Subcutaneous abdominal adipose tissue (tissue), 5 donors: ENCODE results near the gene NAALADL2.
A peak's percentile ranks its signal among the peaks of the same experiment; 100 is the strongest.
"Not testable (repeated sequence)": the region's sequence is repeated elsewhere in the genome, so short reads cannot be mapped to it uniquely, and the experiment has no call there.

ENCODE experiments used
- H3K27ac ChIP-seq: one replicate; pipeline ENCODE4 v1.7.0; 2013; ENCODE audit warnings: low read depth, mild to moderate bottlenecking, inconsistent platforms, low read length, moderate library complexity
- H3K27me3 ChIP-seq, 5 donors: one replicate each; pipeline ENCODE4 v1.7.0; 2013; ENCODE audit warnings: low read length in 5 of 5, inconsistent platforms in 1 of 5; ENCODE audit not compliant: control insufficient read depth in 5 of 5, insufficient read depth in 4 of 5
- H3K36me3 ChIP-seq, 5 donors: one replicate each; pipeline ENCODE4 v1.7.0; 2013; ENCODE audit warnings: low read length in 5 of 5; ENCODE audit not compliant: control insufficient read depth in 5 of 5, insufficient read depth in 5 of 5
- H3K4me1 ChIP-seq, 5 donors: one replicate each; pipeline ENCODE4 v1.7.0; 2013; ENCODE audit warnings: low read length in 5 of 5, mild to moderate bottlenecking in 3 of 5, moderate library complexity in 1 of 5; ENCODE audit not compliant: control insufficient read depth in 5 of 5, insufficient read depth in 5 of 5
- H3K4me3 ChIP-seq, 5 donors: one replicate each; pipeline ENCODE4 v1.7.0; 2013; ENCODE audit warnings: low read length in 5 of 5, low read depth in 1 of 5
- H3K9ac ChIP-seq, 5 donors: one replicate each; pipeline ENCODE4 v1.7.0; 2013; ENCODE audit warnings: low read length in 5 of 5, mild to moderate bottlenecking in 4 of 5, moderate library complexity in 3 of 5
- H3K9me3 ChIP-seq, 5 donors: one replicate each; pipeline ENCODE4 v1.7.0; 2013; ENCODE audit warnings: low read length in 5 of 5; ENCODE audit not compliant: control insufficient read depth in 5 of 5
- donor health status: healthy.
- donor health status: healthy.
- donor health status: healthy.
- donor health status: healthy.
- donor health status: healthy.

NAALADL2 gene

GRCh38 chr3:175511219-175511785, 652.2 kb downstream of the NAALADL2 start:
- no peak overlapping the region for H3K4me3 ChIP-seq
- H3K9ac ChIP-seq = no peak overlapping the region
- H3K36me3 ChIP-seq = no peaks in the 10 kb centered on the region
- no peak overlapping the region for H3K27ac ChIP-seq
- H3K9me3 ChIP-seq = peaks cover 0 to 2% (median 0%) of the 10 kb centered on the region in 5 donors
- no peaks in the 10 kb centered on the region for H3K27me3 ChIP-seq
- no peaks in the 10 kb centered on the region for H3K4me1 ChIP-seq

DNA sequence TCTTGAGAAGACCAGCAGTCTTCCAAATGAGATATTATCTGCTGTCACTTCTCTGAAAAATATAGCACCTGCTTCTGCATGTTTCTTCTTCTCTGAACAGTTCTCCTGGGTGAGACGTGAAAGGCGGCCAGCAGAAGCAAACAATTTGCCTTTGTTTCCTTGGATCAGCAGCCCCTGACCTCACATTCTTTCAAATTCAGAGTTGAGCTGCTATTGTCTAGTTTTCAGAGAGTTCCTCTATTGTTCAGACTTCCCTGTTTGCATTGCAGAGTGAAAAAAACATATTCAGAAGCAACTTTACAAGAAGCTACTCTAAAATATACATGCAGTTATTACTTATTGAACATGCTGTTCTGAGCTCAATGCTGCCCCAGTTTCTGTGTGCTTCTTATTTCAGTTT, 653.6 kb downstream of the NAALADL2 start:
- Histone ChIP-seq H3K36me3 (no peaks in the 10 kb centered on the region), H3K27me3 (no peaks in the 10 kb centered on the region), H3K27ac (no peak overlapping the region), H3K9me3 (peaks cover 0 to 2% (median 0%) of the 10 kb centered on the region in 5 donors), H3K4me3 (no peak overlapping the region), H3K4me1 (no peaks in the 10 kb centered on the region), H3K9ac (no peak overlapping the region)

- H3K4me3 ChIP-seq = no peak overlapping the region
- H3K36me3 ChIP-seq = no peaks in the 10 kb centered on the region
- no peaks in the 10 kb centered on the region for H3K27me3 ChIP-seq
- no peaks in the 10 kb centered on the region for H3K4me1 ChIP-seq
- no peak overlapping the region for H3K9ac ChIP-seq
- no peaks in the 10 kb centered on the region for H3K9me3 ChIP-seq
- no peak overlapping the region for H3K27ac ChIP-seq
Measured at GRCh38 chr3:175518459-175518858, 659.3 kb downstream of the NAALADL2 start.

GRCh38 chr3:175521406-175521805, 662.3 kb downstream of the NAALADL2 start:
- H3K27me3 ChIP-seq = no peaks in the 10 kb centered on the region
- peaks cover 0 to 6% (median 0%) of the 10 kb centered on the region in 5 donors for H3K4me1 ChIP-seq
- no peaks in the 10 kb centered on the region for H3K9me3 ChIP-seq
- no peak overlapping the region for H3K9ac ChIP-seq
- no peak overlapping the region for H3K27ac ChIP-seq
- no peak overlapping the region for H3K4me3 ChIP-seq
- no peaks in the 10 kb centered on the region for H3K36me3 ChIP-seq

DNA sequence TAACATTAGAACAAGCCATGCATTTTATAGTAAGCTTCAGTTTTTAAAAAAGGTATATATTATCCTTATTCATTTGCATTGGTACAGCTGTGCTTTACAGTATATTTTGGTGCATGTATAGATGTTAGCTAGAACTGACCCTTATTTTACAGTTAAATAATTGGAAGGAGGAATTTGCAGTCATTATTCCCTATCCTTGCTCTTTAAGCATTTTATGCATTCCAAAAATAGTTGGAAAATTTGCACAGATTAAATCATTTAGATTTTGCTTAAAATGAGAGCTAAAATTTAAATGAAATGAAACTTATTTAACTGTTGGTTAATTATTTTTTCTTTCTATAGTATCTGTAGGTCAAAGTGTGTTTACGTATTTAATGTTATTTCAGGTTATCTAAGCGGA, 667.1 kb downstream of the NAALADL2 start:
- Histone ChIP-seq H3K9me3 (no peaks in the 10 kb centered on the region), H3K4me3 (peak overlapping the region; percentile 57 to 72 (median 59)), H3K9ac (peak overlapping the region in 4 of 5 donors; percentile 35 to 57 (median 46)), H3K4me1 (peaks cover 0 to 6% (median 0%) of the 10 kb centered on the region in 5 donors), H3K36me3 (no peaks in the 10 kb centered on the region), H3K27me3 (no peaks in the 10 kb centered on the region), H3K27ac (no peak overlapping the region)

GRCh38 chr3:175526609-175527280, 667.6 kb downstream of the NAALADL2 start:
- Histone ChIP-seq H3K27me3 (no peaks in the 10 kb centered on the region), H3K9ac (peak overlapping the region in 4 of 5 donors; percentile 35 to 57 (median 46)), H3K4me1 (peaks cover 0 to 6% (median 0%) of the 10 kb centered on the region in 5 donors), H3K4me3 (peak overlapping the region; percentile 57 to 72 (median 59)), H3K36me3 (no peaks in the 10 kb centered on the region), H3K9me3 (no peaks in the 10 kb centered on the region), H3K27ac (no peak overlapping the region)

DNA sequence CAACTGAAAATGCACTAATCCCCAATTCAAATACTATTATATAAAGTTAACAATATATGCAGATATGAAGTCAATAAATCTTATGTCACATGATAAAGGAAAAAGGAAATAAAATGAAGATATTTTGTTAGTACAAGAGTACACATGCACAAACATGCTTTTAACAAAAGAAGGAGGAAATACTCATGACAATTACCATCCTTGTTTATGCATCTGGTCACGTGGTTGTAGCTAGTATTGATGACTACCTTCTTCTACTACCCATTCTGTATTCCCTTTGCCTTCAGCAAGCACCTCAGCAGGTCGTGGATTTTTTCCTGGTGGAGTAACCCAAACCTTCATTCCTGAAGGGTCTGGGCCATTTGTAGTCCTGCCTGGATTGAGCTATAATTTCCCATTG, 669.6 kb downstream of the NAALADL2 start:
- not testable (repeated sequence) for H3K9ac ChIP-seq, H3K36me3 ChIP-seq, H3K4me3 ChIP-seq, H3K27ac ChIP-seq, H3K27me3 ChIP-seq, H3K9me3 ChIP-seq, H3K4me1 ChIP-seq

- no peaks in the 10 kb centered on the region for H3K4me1 ChIP-seq
- H3K4me3 ChIP-seq = no peak overlapping the region
Measured at GRCh38 chr3:175535351-175535750, 676.2 kb downstream of the NAALADL2 start.

DNA sequence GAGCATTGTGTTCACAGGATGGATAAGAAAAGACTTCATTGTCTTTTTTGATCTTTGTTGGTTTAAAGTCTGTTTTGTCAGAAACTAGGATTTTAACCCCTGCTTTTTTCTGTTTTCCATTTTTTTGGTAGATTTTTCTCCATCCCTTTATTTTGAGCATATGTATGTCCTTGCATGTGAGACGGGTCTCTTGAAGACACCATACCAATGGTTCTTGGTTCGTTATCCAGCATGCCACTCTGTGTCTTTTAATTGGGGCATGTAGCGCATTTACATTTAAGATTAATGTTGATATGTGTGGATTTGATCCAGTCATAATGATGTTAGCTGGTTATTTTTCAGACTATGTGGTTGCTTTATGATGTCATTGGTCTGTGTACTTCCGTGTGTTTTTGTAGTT, 687.0 kb downstream of the NAALADL2 start:
- H3K4me3 ChIP-seq = no peak overlapping the region
- no peak overlapping the region for H3K9ac ChIP-seq
- H3K27ac ChIP-seq = no peak overlapping the region
- H3K36me3 ChIP-seq = no peaks in the 10 kb centered on the region
- H3K9me3 ChIP-seq = peaks cover 0 to 4% (median 0%) of the 10 kb centered on the region in 5 donors
- H3K4me1 ChIP-seq = no peaks in the 10 kb centered on the region
- no peaks in the 10 kb centered on the region for H3K27me3 ChIP-seq

More at GRCh38 chr3:175535351-175535750, 676.2 kb downstream of the NAALADL2 start:
- H3K27ac ChIP-seq = no peak overlapping the region
- no peak overlapping the region for H3K9ac ChIP-seq
- no peaks in the 10 kb centered on the region for H3K36me3 ChIP-seq
- no peaks in the 10 kb centered on the region for H3K9me3 ChIP-seq
- no peaks in the 10 kb centered on the region for H3K27me3 ChIP-seq

- no peak overlapping the region for H3K4me3 ChIP-seq
- no peaks in the 10 kb centered on the region for H3K4me1 ChIP-seq
- no peaks in the 10 kb centered on the region for H3K27me3 ChIP-seq
- no peaks in the 10 kb centered on the region for H3K36me3 ChIP-seq
- H3K9me3 ChIP-seq = no peaks in the 10 kb centered on the region
- H3K27ac ChIP-seq = no peak overlapping the region
- H3K9ac ChIP-seq = no peak overlapping the region
Measured at GRCh38 chr3:175552929-175553328, 693.8 kb downstream of the NAALADL2 start.
